Ureter (tissue), 1 donor: ENCODE results near the gene SCOC. TPM values are rescaled to one million over a fixed set of nuclear protein-coding genes. Genes with fewer than 3 reads are reported as not detected.
"Not testable (repeated sequence)": the region's sequence is repeated elsewhere in the genome, so short reads cannot be mapped to it uniquely, and the experiment has no call there.

ENCODE experiments used
- DNase-seq: peaks from one replicate; pipeline ENCODE4 v3.0.0-alpha.2; 2020; ENCODE audit warnings: low spot score
- total RNA-seq: library from RNA; stranded (reverse); gene quantifications from one replicate; pipeline ENCODE4 v1.2.4, GENCODE V29; 2023
- donor health status: DM: yes; HTN: yes; CAD: no.

The SCOC gene
- total RNA-seq, 1 donor from 2014 or later: 49.2 TPM

DNA sequence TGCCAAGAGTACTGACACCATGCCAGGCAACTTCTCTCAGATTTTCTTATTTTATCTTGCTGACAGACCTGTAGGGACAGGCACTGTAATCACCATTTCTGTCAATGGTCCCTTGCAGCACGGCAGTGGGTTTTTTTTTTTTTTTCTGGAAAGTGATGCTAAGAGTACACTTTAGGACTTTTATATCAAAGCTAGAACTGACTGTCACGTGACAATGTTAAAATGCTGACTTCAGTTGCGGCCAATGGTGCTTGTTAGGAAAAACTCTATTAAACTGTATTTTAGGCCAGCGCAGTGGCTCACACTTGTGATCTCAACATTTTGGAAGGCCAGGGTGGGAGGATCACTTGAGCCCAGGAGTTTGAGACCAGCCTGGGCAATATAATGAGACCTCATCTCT, 12.3 kb upstream of the SCOC start:
- DNase-seq: no peak

GRCh38 chr4:140363051-140363450, 10.4 kb upstream of the SCOC start:
- no peak for DNase-seq

- DNase-seq: no peak
Measured at GRCh38 chr4:140363558-140363957, 9.9 kb upstream of the SCOC start.

- no peak for DNase-seq
Measured at GRCh38 chr4:140367738-140368137, 5.7 kb upstream of the SCOC start.

GRCh38 chr4:140368686-140369085, 4.8 kb upstream of the SCOC start:
- no peak for DNase-seq

- DNase-seq: no peak
Measured at GRCh38 chr4:140372751-140373327, 607 bp upstream of the SCOC start.

DNA sequence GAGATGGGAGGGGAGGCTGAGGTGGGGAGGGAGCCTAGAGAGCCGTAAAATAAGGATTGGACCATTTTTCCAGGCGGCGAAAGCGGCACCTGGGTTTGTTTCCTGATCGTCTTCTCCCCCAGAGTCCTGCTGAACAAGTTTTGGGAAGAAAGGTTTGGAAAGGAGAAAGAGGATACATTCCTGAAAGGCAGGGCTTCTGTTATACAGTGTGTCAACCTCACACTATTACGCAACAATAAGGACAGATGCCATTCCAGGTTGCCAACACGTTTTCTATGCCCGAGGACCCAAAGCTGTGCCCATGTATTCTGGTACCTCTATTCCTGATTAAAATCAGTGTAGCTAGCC, 658 bp downstream of the SCOC start:
- DNase-seq: no peak

GRCh38 chr4:140382732-140383131, 9.3 kb downstream of the SCOC start:
- no peak for DNase-seq

DNA sequence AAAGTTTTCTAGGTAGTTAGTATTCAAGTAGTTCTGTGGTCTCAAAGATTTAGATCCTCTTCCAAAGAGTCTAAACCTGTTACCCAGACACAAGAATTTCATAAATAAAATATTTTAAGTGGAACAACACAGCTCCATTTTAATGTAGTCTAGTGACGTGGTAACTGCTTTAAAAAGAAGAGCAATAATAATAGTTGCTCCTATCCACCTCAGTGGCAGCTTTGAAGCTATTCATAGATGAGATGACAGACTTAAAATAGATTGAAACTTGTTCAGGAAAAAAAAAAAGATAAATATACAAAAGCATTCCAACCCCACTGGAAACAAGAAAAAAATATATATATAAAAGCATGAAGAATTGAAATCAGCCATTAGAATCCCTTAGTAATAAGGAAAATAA, 14.6 kb downstream of the SCOC start:
- no peak for DNase-seq

- DNase-seq: no peak
Measured at GRCh38 chr4:140395668-140396067, 22.2 kb downstream of the SCOC start.

GRCh38 chr4:140400111-140400510, 26.7 kb downstream of the SCOC start:
- no peak for DNase-seq

DNA sequence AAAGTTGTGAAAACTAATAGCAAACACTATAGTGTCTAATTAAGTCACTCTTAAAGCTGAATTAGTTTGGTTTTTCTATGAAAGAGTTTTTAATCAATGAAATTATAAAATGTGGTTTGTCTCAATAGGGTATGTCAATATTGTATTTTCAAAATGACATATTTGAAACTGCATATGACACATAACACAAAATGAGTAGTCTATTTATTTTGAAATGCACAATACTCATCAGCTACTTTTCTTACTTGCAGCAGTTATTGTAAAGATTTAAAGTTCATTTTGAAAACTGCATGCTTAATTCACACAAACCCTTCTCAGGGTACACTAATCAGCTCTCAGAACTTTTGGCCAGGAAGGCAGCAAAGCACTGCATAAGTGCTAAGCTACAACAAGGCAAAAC, 32.8 kb downstream of the SCOC start:
- DNase-seq: no peak

DNA sequence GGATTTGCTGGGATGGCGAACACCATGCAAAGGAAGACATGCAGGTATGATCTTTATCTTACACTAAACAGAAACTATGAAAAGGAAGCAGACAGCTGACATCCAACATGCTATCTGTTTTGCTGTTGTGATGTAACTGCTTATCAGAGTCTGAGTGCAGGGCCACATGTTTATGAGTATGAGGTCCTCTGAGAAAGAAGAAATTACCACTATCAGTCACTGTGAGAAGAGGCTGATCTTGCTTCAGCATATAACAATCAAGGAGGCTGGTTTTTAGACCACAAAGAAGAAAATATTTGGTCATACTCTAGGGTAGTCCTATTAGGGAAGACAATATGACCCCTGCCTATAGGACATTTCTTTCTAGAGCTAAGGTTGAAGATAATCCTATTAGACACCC, 35.5 kb downstream of the SCOC start:
- DNase-seq: no peak

GRCh38 chr4:140413130-140413969, 39.9 kb downstream of the SCOC start:
- DNase-seq: not testable (repeated sequence)

DNA sequence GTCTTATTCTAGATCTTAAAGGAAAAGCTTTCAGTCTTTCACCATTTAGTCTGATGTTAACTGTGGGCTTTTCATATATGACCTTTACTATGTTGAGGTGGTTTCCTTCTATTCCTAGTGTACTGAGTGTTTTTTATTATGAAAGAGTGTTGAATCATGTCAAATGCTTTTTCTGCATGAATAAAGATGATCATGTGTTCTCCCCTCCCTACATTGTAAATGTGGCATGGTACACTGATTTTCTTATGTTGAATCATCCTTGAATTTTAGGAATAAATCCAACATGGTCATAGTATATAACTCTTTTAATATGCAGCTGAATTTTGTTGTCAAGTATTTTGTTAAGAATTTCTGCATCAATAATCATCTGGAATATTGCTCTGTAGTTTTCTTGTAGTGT, 49.7 kb downstream of the SCOC start:
- no peak for DNase-seq

- DNase-seq: no peak
Measured at GRCh38 chr4:140426610-140427105, 53.2 kb downstream of the SCOC start.

DNA sequence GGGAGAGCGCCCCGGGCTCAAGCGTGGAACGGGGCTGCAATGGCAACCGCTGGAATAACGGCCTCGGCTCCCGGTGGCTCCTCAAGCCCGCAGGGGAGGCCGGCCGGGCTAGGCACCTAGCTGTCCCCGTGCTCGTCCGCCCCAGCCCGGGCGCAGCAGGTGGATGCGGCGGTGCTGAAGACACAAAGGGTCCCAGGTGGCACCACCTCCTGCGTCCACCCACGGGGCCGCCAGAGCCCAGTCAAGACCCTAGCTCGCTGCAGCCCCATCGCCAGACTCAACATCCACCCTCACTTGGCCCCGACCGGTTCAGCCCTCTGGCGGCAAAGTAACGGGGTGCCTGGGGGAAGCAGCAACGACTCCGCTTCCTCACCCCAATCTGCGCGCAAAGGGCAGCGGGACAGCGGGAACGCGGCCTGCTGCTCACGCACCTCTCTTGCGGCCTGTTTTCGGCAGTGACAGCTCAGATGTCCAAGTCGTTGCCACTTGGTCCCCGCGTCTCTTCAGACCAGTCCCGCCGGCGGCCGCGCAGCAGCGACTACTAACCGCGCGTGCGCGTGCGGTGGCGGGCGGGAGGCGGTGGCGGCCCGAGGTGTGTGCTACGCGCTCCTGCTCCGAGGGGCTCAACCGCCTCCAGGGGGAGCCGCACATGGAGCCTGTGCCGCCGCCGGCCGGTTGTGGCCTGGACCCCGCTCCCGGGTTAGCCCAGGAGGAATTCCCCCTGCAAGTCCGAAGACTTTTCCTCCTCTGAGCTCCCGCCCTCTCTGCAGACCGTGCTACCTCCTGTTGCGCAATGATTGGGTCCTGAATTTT, 53.9 kb downstream of the SCOC start, which contains the start of gene CLGN:
CLGN (minus strand) TSS at position 543 of the 813 bp plus-strand sequence. CDS start 14,570 bp downstream, outside the sequence.
- peak; percentile 51 for DNase-seq

- DNase-seq: no peak
Measured at GRCh38 chr4:140427919-140428471, 54.5 kb downstream of the SCOC start.
